IMR-90 (cell line): ENCODE results near the gene MAMDC4.

Source experiments
- BHLHE40 ChIP-seq: fragments of 150-350 bp; IDR thresholded peaks from 2 replicates; pipeline ENCODE4 v1.6.1; 2016; ENCODE audit warnings: mild to moderate bottlenecking, low read depth, low read length
- CEBPB ChIP-seq: IDR thresholded peaks from 2 replicates; pipeline ENCODE4 v1.6.1; 2012; ENCODE audit warnings: low read depth, low read length, improper control_type of control experiment
- CTCF ChIP-seq: conservative IDR thresholded peaks from 2 replicates; pipeline ENCODE4 v1.5.1; 2012; ENCODE audit warnings: mild to moderate bottlenecking, low read depth, low read length, improper control_type of control experiment
- MAFK ChIP-seq: IDR thresholded peaks from 2 replicates; pipeline ENCODE4 v1.6.1; 2012; ENCODE audit warnings: low read depth, low read length, improper control_type of control experiment
- MAZ ChIP-seq: IDR thresholded peaks from 2 replicates; pipeline ENCODE4 v1.6.1; 2012; ENCODE audit warnings: low read depth, mild to moderate bottlenecking, low read length, improper control_type of control experiment, moderate library complexity, borderline replicate concordance
- NFE2L2 ChIP-seq: fragments of 150-350 bp; IDR thresholded peaks from 2 replicates; pipeline ENCODE4 v1.6.1; 2016; ENCODE audit warnings: low read depth, mild to moderate bottlenecking, low read length
- POLR2A ChIP-seq: IDR thresholded peaks from 2 replicates; pipeline ENCODE4 v1.6.1; 2012; ENCODE audit warnings: mild to moderate bottlenecking, low read depth, low read length
- RAD21 ChIP-seq: IDR thresholded peaks from 2 replicates; pipeline ENCODE4 v1.6.1; 2012; ENCODE audit warnings: low read length, improper control_type of control experiment
- RCOR1 ChIP-seq: IDR thresholded peaks from 2 replicates; pipeline ENCODE4 v1.6.1; 2012; ENCODE audit warnings: mild to moderate bottlenecking, low read length, improper control_type of control experiment; ENCODE audit not compliant: insufficient replicate concordance
- SMC3 ChIP-seq: fragments of 150-350 bp; IDR thresholded peaks from 2 replicates; pipeline ENCODE4 v1.6.1; 2016; ENCODE audit warnings: low read depth, mild to moderate bottlenecking, antibody characterized with exemption, low read length, moderate library complexity
- TF ChIP-seq, protein P1 (sequence below): fragments of 150-350 bp; IDR thresholded peaks from 2 replicates; pipeline ENCODE4 v1.6.1; 2017; ENCODE audit warnings: mild to moderate bottlenecking, antibody characterized with exemption, low read length, low read depth

- TF ChIP-seq BHLHE40 (no peak), CEBPB (no peak), CTCF (no peak), RCOR1 (no peak), POLR2A (no peak), MAFK (no peak), RAD21 (no peak), SMC3 (no peak), NFE2L2 (no peak), MAZ (no peak)
- TF ChIP-seq, protein P1, sequence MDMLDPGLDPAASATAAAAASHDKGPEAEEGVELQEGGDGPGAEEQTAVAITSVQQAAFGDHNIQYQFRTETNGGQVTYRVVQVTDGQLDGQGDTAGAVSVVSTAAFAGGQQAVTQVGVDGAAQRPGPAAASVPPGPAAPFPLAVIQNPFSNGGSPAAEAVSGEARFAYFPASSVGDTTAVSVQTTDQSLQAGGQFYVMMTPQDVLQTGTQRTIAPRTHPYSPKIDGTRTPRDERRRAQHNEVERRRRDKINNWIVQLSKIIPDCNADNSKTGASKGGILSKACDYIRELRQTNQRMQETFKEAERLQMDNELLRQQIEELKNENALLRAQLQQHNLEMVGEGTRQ, result no peak
Observed at GRCh38 chr9:136857581-136858412, 5.7 kb downstream of the MAMDC4 start.
